ENCODE measurements around the gene RABL6. TPM values are rescaled to one million over a fixed set of nuclear protein-coding genes. Genes with fewer than 3 reads are reported as not detected.

RABL6 gene
- polyA plus RNA-seq, 3 donors = 59.2 to 79.6 (median 70.5) TPM

DNA sequence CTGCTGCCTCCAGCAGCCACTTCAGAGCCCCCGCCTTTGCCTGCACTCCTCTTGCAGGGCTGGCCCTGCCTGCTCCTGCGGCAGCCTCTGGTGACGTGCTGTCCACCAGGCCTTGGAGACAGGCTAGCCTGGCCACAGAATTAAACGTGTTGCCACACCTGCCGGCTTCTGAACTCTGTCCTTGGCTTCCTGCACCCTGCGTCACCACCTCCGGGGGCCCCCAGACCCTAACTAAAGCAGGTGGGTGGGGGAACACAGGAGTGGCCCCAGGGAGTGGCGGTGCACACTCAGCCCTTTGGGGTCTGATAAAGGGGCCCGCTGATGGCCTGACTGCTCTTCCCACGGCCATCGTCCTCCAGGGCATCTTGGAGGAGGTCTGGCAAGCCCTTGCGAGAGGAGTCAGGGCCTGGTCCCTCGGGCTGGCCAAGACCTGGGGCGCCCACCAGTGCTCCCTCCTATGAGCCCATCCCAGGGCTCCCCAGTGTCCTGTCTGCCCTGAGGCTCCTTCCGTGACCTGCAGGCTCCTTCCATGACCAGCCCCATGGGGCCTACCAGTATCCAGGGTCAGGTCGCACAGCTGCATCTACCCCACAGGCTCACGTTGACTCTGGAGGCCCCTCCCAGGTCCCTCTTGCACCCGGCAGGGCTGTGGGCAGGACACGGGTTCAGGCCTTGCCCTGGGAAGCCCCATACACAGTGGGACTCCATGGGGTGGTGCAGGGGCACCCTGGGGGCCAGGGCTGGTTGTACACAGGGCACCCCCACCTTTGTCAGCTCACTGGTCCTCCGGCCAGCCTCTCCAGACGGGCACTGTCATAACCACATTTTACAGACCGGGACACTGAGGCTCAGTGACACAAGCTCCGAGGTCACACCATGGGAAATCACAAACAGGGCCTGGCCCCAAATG is 43.4 kb downstream of the RABL6 start:
- DNase-seq (ENCODE audit: extremely low read depth in 1 of 11, low read depth in 9 of 11, low spot score in 4 of 11) = no peak

DNA sequence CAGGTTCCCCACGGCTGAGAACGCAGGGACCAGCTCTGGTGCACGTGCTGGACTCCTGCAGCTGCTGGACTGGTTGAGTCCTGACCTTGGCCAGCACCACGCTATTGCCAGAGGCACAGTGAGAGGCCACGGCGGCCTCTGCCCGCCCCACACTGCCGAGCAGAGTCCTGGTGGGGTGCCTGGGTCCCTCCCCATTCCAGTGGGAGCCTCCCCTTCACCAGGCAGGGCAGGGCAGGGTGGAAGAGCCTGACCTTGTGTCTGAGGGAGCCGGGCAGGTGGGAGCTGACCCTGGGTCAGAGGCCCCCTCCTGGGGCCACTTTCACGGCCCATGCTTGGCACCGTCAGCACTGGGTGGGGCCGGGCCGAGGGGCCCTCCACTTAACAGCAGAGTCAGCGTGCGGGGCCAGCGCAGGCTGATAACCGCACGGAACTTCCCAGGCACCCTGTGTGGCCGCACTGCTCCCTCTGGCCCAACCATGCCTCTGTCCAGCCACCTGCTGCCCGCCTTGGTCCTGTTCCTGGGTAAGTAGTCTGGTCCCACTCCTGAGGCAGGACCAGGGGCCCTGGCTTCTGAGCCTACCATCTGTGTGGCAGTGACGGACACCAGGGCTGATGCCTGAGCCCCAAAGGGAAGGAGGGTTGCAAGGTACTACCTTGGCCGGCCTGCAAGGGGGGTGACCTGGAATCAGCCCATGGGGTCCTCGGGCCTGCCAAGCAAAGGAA is 44.4 kb downstream of the RABL6 start, which contains the start of gene MAMDC4:
TSS of gene MAMDC4 (plus strand) at position 406 of the 723 bp plus-strand sequence. CDS start at position 477, 71 bp downstream.
- no peak for DNase-seq (ENCODE audit: extremely low read depth in 1 of 11, low read depth in 9 of 11, low spot score in 4 of 11)

DNA sequence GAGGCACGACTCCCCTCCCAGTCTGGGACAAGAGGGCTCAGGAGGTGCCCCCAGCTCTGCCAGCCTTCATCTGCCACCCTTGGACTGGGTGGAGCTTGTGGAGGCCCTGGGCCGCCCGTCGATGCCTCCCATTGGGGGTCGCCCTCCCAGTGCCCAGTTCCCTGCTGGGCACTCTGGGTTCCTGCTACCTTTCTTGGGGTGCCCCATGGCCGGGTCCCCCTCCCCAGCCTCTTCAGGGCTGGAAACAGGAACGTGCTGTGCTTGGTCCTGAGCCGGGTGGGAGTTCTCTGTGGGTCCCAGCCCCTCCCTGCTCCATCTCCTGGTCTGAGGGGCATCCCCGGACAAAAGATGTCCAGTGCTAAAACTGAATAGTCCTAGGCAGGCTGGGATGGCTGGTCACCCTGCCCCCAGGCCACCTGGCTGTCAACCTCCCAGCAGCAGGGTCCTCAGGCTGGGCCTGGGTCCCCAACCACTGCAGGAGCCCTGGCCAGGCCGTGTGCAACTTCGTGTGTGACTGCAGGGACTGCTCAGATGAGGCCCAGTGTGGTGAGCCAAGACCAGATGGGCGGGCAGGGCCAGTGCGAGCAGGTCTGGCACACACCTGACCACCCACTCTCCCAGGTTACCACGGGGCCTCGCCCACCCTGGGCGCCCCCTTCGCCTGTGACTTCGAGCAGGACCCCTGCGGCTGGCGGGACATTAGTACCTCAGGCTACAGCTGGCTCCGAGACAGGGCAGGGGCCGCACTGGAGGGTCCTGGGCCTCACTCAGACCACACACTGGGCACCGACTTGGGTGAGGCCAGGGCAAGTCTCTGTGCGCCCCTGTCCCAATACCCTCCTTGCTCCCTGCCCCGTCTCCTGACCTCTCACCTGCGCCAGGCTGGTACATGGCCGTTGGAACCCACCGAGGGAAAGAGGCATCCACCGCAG is 45.2 kb downstream of the RABL6 start:
- no peak for DNase-seq (ENCODE audit: extremely low read depth in 1 of 11, low read depth in 9 of 11, low spot score in 4 of 11)

DNA sequence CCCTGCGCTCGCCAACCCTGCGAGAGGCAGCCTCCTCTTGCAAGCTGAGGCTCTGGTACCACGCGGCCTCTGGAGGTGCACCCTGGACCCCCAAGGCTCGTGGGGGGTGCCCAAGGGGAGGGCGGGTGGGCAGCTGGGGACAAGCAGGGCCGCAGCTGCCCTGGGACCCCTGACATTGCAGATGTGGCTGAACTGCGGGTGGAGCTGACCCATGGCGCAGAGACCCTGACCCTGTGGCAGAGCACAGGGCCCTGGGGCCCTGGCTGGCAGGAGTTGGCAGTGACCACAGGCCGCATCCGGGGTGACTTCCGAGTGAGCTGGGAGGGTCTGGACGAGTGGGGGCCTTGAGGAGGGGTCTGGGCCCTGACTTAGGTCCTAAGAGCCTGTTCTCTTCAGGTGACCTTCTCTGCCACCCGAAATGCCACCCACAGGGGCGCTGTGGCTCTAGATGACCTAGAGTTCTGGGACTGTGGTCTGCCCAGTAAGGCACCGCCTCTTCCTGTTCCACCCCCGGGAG is 45.9 kb downstream of the RABL6 start:
- DNase-seq (ENCODE audit: extremely low read depth in 1 of 11, low read depth in 9 of 11, low spot score in 4 of 11) = no peak

DNA sequence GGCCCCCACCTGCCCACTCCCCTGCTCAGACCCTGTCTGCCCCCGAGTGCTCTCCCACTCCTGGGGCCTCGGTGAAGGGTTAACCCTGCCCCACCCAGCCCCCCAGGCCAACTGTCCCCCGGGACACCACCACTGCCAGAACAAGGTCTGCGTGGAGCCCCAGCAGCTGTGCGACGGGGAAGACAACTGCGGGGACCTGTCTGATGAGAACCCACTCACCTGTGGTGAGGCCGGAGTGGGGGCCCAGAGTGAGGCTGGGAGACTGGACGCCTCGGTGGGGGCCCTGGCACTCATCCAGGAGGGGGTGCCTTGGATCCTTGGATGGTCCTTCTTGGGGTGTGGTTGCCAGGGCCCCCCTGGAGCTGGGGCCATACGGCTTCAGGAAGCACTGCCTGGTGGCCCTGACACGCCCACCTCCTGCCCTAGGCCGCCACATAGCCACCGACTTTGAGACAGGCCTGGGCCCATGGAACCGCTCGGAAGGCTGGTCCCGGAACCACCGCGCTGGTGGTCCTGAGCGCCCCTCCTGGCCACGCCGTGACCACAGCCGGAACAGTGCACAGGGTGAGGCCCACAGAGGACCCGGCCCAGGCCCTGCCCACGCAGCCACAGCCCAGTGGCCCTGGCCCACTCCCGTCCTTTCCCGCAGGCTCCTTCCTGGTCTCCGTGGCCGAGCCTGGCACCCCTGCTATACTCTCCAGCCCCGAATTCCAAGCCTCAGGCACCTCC is 46.5 kb downstream of the RABL6 start:
- no peak for DNase-seq (ENCODE audit: extremely low read depth in 1 of 11, low read depth in 9 of 11, low spot score in 4 of 11)

DNA sequence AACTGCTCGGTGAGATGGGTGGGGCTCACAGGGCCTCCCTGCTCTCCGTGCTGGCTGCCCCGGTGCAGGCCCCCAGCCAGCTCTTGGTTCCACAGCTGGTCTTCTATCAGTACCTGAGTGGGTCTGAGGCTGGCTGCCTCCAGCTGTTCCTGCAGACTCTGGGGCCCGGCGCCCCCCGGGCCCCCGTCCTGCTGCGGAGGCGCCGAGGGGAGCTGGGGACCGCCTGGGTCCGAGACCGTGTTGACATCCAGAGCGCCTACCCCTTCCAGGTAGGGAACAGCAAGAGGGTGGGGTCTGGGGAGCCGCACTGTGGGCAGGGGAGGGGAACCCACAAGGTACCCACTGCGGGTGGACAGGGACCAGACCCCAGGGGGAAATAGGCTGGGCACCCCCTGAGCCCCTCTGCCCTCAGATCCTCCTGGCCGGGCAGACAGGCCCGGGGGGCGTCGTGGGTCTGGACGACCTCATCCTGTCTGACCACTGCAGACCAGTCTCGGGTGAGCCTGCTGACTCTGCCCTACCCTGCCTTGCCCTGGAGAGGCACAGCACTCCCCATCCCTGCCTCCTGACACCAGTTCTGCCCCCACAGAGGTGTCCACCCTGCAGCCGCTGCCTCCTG is 47.2 kb downstream of the RABL6 start:
- DNase-seq (ENCODE audit: extremely low read depth in 1 of 11, low read depth in 9 of 11, low spot score in 4 of 11) = no peak

DNA sequence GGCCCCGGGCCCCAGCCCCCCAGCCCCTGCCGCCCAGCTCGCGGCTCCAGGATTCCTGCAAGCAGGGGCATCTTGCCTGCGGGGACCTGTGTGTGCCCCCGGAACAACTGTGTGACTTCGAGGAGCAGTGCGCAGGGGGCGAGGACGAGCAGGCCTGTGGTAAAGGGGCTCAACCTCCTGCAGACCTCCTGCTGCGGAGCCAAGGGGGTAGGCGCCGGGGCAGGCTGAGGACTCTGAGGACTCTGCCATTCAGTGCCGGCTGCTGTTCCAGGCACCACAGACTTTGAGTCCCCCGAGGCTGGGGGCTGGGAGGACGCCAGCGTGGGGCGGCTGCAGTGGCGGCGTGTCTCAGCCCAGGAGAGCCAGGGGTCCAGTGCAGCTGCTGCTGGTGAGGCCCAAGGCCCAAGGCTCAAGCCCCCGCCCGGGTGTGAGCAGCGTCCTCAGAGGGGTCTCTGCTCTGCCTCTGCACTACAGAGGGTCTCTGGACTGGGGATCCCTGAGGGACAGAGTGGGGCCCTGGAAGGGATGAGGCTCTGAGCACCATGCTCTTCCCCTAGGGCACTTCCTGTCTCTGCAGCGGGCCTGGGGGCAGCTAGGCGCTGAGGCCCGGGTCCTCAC is 47.8 kb downstream of the RABL6 start:
- DNase-seq (ENCODE audit: extremely low read depth in 1 of 11, low read depth in 9 of 11, low spot score in 4 of 11) = no peak

DNA sequence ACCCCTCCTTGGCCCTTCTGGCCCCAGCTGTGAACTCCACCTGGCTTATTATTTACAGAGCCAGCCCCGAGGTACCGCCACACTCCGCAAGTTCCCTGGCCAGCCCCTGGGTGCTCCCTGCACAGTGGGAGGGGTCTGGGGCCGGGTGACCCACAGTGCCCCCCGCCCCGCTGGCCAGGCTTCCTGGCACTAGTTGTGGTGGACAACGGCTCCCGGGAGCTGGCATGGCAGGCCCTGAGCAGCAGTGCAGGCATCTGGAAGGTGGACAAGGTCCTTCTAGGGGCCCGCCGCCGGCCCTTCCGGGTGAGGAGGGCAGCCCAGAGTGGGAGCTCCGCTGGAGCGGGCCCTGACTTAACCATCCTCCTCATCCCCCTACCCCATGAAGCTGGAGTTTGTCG is 48.3 kb downstream of the RABL6 start:
- DNase-seq (ENCODE audit: extremely low read depth in 1 of 11, low read depth in 9 of 11, low spot score in 4 of 11) = no peak

DNA sequence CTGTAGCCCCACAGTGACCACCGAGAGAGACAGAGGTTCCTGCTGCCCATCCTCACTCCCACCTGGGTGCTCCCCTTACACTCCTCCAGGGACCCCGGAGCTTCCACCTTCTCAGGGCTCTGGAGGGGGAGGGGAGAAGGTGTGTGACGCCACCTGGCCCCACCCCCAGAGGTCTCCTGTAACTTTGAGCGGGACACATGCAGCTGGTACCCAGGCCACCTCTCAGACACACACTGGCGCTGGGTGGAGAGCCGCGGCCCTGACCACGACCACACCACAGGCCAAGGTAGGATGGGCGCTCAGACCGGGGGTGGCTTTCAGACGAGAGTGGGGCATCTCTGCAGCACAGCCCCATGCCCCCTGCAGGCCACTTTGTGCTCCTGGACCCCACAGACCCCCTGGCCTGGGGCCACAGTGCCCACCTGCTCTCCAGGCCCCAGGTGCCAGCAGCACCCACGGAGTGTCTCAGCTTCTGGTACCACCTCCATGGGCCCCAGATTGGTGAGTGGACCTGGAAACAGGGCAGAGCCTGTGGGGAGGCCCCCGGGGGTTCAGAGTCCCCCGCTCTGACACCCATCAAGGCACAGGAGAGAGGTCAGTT is 48.9 kb downstream of the RABL6 start:
- no peak for DNase-seq (ENCODE audit: extremely low read depth in 1 of 11, low read depth in 9 of 11, low spot score in 4 of 11)

DNA sequence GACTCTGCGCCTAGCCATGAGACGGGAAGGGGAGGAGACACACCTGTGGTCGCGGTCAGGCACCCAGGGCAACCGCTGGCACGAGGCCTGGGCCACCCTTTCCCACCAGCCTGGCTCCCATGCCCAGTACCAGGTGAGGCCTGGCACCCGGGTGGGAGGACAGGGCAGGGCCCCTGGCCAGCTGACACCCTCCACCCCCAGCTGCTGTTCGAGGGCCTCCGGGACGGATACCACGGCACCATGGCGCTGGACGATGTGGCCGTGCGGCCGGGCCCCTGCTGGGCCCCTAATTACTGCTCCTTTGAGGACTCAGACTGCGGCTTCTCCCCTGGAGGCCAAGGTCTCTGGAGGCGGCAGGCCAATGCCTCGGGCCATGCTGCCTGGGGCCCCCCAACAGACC is 49.4 kb downstream of the RABL6 start:
- no peak for DNase-seq (ENCODE audit: extremely low read depth in 1 of 11, low read depth in 9 of 11, low spot score in 4 of 11)

DNA sequence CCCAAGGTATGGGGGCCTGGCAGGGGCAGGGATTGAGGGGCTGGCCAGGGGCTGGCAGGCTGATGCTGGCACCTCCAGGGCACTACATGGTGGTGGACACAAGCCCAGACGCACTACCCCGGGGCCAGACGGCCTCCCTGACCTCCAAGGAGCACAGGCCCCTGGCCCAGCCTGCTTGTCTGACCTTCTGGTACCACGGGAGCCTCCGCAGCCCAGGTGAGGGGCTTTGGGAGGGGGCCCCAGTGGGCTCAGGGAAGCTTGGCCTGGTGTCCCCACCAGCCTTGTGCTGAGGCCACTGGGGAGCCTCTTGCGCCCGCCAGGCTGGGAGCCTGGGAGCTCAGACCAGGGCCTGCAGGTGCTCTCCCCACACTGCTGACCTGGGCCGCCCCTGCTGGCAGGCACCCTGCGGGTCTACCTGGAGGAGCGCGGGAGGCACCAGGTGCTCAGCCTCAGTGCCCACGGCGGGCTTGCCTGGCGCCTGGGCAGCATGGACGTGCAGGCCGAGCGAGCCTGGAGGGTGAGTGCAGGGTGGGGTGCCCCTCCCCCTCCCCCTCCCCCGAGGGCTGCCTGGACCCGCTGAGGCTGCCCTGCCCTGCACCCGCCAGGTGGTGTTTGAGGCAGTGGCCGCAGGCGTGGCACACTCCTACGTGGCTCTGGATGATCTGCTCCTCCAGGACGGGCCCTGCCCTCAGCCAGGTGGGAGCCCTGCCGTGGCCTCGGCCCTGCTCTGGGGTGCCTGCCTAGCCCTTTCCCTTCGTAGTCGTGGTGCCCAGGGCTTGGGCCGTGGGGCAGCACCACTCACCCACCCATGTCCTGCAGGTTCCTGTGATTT is 50.0 kb downstream of the RABL6 start:
- DNase-seq (ENCODE audit: extremely low read depth in 1 of 11, low read depth in 9 of 11, low spot score in 4 of 11) = no peak

DNA sequence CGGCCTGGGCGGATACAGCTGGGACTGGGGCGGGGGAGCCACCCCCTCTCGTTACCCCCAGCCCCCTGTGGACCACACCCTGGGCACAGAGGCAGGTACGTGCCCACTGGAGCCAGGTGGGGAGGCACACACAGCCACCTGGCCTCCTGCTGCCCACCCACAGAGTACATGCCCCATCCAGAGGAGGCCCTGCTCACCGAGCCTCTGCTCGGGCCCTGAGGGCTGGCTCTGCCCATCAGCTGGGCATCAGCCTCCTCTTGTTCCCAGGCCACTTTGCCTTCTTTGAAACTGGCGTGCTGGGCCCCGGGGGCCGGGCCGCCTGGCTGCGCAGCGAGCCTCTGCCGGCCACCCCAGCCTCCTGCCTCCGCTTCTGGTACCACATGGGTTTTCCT is 50.7 kb downstream of the RABL6 start:
- DNase-seq (ENCODE audit: extremely low read depth in 1 of 11, low read depth in 9 of 11, low spot score in 4 of 11) = no peak

DNA sequence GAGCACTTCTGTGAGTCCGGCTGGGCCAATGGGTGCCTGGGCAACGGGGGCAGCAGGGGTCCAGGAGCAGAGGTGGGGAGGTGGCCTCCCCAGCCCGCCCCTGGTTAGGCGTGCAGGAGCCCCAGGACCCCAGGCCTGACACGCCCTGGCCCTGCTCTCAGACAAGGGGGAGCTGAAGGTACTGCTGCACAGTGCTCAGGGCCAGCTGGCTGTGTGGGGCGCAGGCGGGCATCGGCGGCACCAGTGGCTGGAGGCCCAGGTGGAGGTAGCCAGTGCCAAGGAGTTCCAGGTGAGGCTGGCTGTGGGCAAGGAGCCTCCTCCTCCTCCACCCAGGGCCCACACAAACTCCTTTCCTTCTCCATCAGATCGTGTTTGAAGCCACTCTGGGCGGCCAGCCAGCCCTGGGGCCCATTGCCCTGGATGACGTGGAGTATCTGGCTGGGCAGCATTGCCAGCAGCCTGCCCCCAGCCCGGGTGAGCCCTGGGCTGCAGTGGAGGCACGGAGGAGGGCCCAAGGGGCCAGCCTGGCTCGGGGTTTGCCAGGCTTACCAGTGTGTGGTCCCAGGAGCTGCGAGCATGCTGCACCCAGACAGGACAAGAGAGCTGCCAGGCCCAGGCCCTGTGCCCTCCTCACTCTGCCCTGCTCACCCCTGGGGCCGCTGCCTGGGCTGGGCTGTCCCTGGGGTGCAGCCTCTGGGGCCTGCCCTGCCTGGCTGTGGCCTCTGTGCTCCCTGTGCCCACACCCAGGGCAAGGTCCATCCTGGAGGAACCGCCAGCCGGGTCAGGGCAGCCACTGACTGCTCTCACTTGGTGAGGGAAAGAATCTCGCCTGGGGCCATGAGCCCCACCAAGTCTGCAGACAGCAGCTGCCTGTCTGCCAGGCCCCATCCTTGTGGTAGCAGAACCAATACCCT is 51.4 kb downstream of the RABL6 start:
- no peak for DNase-seq (ENCODE audit: extremely low read depth in 1 of 11, low read depth in 9 of 11, low spot score in 4 of 11)

DNA sequence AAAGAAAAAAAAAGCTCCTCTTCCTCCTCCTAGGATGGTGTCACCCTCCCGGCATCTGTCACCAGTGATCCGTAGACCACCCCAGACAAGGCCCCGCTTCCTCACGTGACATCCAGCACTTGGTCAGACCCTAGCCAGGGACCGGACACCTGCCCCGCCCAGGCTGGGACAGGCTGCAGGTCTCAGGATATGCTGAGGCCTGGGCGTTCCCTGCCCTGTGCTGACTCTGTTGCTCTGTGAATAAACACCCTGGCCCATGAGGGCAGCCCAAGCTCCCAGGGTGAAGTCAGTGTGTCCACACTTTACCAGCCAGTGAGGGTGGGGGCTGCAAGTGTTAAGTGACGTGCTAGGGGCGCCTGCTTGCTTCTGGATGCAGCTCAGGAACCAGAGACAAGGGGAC is 52.8 kb downstream of the RABL6 start:
- no peak for DNase-seq (ENCODE audit: extremely low read depth in 1 of 11, low read depth in 9 of 11, low spot score in 4 of 11)

Data from renal cortex interstitium (tissue), 11 donors.